GM12872 (cell line): Measurements from ENCODE around the gene ANKRD11.

ENCODE experiments used
- TF ChIP-seq, protein P1 (sequence below): IDR thresholded peaks from 3 replicates; pipeline ENCODE4 v1.5.1; 2011; ENCODE audit warnings: low read depth, mild to moderate bottlenecking, low read length, moderate library complexity; ENCODE audit not compliant: insufficient read depth

The ANKRD11 gene

DNA sequence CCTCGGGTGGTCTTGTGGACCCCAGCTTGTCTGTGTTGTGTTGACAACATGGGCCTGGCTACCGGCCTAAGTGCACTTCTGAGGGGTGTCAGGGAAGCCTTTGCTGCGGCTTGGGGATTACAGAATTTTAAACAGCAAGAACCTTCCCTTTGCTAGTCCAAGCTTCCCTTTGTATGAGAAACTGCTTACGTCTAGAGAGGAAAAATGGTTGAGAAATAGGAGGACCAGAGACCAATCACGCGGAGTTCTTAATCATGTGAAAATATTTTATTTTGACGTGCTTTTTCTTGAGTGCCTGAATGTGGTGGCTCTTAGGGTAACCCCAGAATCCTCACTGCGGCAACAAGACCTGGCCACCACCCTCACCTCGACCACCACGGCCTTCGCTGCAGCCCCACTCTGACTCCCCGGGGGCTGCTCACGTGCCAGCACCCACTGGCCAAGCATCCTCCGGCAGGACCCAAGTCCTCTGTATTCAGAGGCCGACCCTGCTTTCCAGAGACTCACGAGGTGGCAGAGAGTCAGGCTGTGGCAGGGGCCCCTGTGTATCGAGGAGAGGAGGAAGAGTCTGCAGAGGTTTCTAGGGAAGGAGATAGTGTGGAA is 191.6 kb downstream of the ANKRD11 start:
- TF ChIP-seq, protein P1, sequence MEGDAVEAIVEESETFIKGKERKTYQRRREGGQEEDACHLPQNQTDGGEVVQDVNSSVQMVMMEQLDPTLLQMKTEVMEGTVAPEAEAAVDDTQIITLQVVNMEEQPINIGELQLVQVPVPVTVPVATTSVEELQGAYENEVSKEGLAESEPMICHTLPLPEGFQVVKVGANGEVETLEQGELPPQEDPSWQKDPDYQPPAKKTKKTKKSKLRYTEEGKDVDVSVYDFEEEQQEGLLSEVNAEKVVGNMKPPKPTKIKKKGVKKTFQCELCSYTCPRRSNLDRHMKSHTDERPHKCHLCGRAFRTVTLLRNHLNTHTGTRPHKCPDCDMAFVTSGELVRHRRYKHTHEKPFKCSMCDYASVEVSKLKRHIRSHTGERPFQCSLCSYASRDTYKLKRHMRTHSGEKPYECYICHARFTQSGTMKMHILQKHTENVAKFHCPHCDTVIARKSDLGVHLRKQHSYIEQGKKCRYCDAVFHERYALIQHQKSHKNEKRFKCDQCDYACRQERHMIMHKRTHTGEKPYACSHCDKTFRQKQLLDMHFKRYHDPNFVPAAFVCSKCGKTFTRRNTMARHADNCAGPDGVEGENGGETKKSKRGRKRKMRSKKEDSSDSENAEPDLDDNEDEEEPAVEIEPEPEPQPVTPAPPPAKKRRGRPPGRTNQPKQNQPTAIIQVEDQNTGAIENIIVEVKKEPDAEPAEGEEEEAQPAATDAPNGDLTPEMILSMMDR = no peak

DNA sequence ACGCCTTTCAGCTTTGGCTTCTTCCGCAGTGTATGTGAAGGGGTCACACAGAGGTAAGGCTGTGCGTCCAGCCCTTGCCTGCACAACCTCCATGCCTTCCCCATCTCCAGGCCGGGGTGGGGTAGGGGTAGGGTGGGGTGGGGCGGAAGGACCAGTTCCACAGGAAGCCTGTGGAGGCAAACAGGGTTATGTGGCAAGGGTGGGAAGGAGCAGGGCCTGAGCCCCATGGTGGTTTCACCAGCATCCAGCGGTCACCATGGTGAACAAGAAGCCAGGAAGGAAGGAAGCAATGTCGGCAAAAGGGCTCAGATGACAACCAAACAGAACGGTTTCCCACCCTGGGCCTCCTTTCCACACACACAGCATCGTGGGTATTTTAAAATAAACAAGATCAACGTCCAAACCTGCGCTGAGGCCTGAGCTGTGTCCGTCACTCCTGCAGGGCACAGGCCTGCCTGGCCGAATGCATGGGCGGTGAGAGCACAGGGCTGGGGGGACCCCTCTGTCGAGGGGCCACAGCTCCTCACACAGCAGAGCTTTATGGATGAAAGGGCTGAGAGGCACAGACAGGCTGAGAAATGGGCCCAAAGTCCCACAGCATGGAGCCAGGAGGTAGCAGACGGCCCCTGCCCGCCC is 192.3 kb downstream of the ANKRD11 start:
- TF ChIP-seq, protein P1 = no peak

DNA sequence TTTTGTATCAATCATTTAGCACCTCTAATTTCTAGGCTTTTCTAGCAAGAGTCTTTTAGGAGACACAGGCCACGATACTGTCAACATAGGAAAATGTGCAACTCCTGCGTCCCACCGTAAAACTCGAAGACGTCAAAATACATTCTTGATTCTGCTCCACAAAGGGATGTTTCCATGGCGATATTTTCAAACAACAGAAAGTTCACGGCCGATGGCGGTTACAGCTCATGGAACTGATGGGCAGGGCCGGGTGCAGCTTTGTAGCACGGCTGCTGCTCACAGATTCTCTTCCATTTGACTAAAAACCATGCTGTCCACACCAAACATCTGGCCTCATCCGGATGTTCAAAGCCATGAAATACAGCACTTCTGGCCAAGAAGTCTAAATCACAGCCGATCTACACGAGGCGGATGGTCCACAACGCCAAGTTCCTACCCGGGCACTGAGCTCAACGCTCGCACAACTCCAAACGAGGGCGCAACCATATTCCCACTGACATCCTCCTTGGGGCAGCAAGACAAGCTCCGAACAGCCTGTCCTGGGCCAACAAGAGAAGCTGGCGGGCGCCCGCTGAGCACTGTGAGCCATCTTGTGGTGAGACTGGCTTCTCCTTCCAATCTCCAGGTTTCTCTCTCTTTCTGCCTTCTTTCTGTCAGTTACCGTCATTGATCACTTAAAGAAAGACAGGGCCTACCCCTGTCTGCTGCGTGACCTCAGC is 193.0 kb downstream of the ANKRD11 start:
- TF ChIP-seq, protein P1 = no peak

DNA sequence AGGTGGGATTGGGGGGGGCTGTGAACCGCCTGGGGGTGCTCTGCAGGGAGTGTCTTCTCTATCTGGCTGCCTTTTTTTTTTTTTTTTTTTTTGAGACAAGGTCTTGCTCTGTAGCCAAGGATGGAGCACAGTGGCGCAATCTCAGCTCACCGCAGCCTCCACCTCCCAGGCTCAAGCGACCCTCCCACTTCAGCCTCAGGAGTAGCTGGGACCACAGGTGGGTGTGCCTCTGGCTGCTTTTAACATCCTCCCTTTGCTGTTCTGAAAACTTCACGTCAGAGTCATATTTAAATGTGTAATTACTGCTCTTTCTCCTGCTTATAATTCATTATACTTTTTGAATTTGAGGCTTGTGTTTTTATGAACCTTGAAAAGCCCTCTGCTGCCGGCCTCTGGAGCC is 194.4 kb downstream of the ANKRD11 start:
- TF ChIP-seq, protein P1 = no peak

DNA sequence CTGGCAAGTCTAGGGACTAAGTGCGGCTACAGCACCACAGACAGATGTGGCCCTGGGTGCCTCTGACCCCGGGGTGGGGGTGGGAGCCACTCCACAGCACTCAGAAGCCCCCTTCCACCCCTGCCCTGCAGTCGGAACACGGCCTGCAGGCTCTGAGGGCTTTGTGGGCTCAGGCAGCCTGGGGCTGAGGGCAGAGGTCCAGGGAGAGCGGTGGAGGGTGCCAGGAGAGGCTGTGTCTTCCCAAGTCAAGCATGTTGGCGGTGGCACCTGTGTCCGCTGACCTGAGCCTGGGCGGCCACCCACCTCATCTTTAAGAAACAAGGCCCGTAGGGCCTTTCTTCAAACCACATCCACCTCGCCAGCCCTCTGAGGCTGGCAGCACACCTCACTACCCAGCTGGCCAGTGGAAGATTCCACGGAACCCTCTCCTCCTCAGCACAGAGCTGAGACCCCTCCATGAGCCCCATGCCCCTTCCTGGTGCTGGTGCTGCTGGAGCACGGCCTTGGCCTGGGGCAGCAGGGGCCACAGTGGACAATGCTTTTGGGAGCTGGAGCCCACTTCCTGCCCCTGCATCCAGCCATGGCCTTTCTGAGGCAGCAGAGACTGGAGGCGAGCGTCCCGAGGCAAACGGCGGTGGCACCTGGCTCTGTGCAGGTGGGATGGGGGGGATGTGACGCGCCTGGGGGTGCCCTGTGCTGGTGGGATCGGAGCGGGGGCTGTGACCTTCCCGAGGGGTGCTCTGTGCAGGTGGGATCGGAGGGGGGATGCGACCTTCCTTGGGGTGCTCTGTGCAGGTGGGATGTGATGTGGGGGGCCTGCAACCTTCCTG is 195.1 kb downstream of the ANKRD11 start:
- TF ChIP-seq, protein P1 = no peak

DNA sequence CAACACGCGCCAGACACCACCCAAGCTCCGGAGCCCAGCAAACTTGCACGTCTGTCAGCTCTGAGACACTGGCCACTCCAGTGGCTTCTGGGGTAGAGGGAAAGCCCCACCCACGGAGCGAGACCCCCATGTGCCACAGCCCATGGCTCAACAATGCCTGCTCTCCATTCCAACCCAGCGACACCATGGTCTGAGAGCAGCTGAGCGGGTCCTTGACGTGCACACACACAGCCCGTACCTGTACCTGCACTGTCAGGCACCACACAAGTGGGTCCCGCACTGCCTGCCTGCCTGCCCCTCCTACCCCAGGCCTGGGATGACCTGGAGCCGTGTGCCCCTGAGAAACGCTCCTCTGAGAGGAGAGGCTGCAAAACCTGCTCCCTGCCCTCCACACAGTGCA is 195.9 kb downstream of the ANKRD11 start:
- TF ChIP-seq, protein P1 = no peak
